Measurements from ENCODE around the gene LRRC25.
"Not testable (repeated sequence)": the region's sequence is repeated elsewhere in the genome, so short reads cannot be mapped to it uniquely, and the experiment has no call there.

Gene LRRC25

DNA sequence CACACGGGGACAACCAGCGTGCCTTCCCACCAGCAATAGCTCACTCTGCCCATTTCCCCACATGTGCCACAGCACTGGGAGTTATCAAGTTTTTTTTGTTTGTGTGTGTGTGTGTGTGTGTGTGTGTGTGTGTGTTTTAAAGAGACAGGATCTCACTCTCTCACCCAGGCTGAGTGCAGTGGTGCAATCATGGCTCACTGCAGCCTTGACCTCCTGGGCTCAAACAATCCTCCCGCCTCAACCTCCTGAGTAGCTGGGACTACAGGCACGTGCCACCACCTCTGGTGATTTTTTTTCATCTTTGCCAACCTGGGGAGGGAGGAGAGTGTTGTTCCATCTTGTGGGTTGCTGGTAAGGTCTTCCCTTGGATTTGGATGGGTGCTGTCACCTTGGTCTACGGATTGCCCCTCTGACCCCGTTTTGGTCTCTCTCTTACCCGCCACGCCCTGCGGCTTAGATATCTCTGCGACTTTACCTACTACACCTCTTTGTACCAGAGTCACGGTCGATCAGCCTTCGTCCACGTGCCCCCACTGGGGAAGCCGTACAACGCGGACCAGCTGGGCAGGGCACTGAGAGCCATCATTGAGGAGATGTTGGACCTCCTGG, 34.4 kb downstream of the LRRC25 start:
- Histone ChIP-seq H3K9me3 (ENCODE audit: control insufficient read depth, low read length) (no peaks in the 10 kb centered on the region), H3K27ac (ENCODE audit: insufficient read depth, low read length, poor library complexity, severe bottlenecking) (no peak overlapping the region), H3K4me1 (ENCODE audit: control insufficient read depth, insufficient read depth, low read length, poor library complexity, severe bottlenecking) (no peaks in the 10 kb centered on the region), H3K36me3 (ENCODE audit: control insufficient read depth, insufficient read depth, low read length) (peaks cover 19% of the 10 kb centered on the region), H3K4me3 (ENCODE audit: insufficient read depth, low read depth, low read length, poor library complexity, severe bottlenecking) (no peak overlapping the region), H3K27me3 (replicated peaks; ENCODE audit: control insufficient read depth, insufficient read depth, low read length, poor library complexity, severe bottlenecking) (no peaks in the 10 kb centered on the region)
- DNase-seq = no peak

DNA sequence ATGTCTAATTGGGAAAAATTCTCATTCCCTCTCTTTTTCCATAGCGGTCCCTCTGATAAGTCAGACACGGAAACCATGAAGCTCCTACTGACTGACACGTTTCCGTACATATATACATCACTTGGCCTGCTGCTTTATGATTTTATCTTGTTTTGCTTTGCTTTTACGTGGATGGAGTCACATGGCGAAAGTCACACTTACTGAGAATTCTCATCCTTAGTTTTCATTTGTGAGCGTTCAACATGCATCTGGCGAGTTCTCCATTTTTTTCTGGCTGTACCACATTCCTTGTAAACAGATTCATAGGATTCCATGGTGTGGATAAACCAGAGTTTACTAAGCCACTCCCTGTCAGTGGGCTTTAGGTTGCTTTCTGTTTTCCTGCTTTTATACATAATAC, 35.8 kb downstream of the LRRC25 start:
- no peaks in the 10 kb centered on the region for H3K4me1 ChIP-seq (ENCODE audit: control insufficient read depth, insufficient read depth, low read length, poor library complexity, severe bottlenecking)
- no peaks in the 10 kb centered on the region for H3K27me3 ChIP-seq (replicated peaks; ENCODE audit: control insufficient read depth, insufficient read depth, low read length, poor library complexity, severe bottlenecking)
- DNase-seq = no peak
- H3K4me3 ChIP-seq (ENCODE audit: insufficient read depth, low read depth, low read length, poor library complexity, severe bottlenecking) = no peak overlapping the region
- no peaks in the 10 kb centered on the region for H3K9me3 ChIP-seq (ENCODE audit: control insufficient read depth, low read length)
- H3K36me3 ChIP-seq (ENCODE audit: control insufficient read depth, insufficient read depth, low read length) = peaks cover 21% of the 10 kb centered on the region
- no peak overlapping the region for H3K27ac ChIP-seq (ENCODE audit: insufficient read depth, low read length, poor library complexity, severe bottlenecking)

DNA sequence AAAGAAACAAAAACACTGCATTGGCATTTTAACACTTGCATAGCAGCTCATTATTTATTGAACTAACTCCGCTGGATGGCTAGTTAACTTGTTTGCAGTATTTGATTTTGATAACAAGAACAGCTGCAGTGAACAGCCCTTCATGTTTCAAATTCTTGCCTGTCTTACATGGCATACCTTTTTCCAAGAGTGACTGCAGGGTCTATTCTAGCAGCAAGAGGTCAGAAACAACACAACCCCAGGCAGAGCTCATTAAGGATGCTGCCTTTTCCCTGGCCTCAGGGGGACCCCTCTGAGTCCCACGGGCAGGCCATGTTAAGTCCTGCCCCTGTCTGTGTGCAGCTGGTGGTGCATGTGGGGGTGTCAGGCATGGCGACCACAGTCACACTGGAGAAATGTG, 40.4 kb downstream of the LRRC25 start:
- Histone ChIP-seq H3K4me1 (ENCODE audit: control insufficient read depth, insufficient read depth, low read length, poor library complexity, severe bottlenecking) (no peaks in the 10 kb centered on the region), H3K4me3 (ENCODE audit: insufficient read depth, low read depth, low read length, poor library complexity, severe bottlenecking) (no peak overlapping the region), H3K27ac (ENCODE audit: insufficient read depth, low read length, poor library complexity, severe bottlenecking) (no peak overlapping the region), H3K36me3 (ENCODE audit: control insufficient read depth, insufficient read depth, low read length) (peaks cover 16% of the 10 kb centered on the region), H3K9me3 (ENCODE audit: control insufficient read depth, low read length) (no peaks in the 10 kb centered on the region), H3K27me3 (replicated peaks; ENCODE audit: control insufficient read depth, insufficient read depth, low read length, poor library complexity, severe bottlenecking) (no peaks in the 10 kb centered on the region)
- DNase-seq = no peak

DNA sequence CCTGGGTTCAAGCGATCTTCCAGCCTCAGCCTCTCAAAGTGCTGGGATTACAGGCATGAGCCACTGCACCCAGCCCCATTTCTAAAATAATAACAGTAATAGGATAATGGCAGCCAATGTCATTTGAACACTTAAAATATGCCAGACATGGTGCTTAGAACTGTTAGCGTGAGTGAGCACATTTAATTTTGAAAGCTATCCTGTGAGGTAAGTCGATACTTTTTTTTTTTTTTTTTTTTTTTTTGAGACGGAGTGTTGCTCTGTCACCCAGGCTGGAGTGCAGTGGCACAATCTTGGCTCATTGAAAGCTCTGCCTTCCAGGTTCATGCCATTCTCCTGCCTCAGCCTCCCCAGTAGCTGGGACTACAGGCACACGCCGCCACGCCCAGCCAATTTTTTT, 42.7 kb downstream of the LRRC25 start:
- H3K36me3 ChIP-seq (ENCODE audit: control insufficient read depth, insufficient read depth, low read length) = not testable (repeated sequence)

GRCh38 chr19:18353378-18354005, 43.9 kb downstream of the LRRC25 start:
- H3K27me3 ChIP-seq (replicated peaks; ENCODE audit: control insufficient read depth, insufficient read depth, low read length, poor library complexity, severe bottlenecking) = no peaks in the 10 kb centered on the region
- no peaks in the 10 kb centered on the region for H3K9me3 ChIP-seq (ENCODE audit: control insufficient read depth, low read length)
- DNase-seq = no peak
- H3K4me3 ChIP-seq (ENCODE audit: insufficient read depth, low read depth, low read length, poor library complexity, severe bottlenecking) = no peak overlapping the region
- no peak overlapping the region for H3K27ac ChIP-seq (ENCODE audit: insufficient read depth, low read length, poor library complexity, severe bottlenecking)
- no peaks in the 10 kb centered on the region for H3K4me1 ChIP-seq (ENCODE audit: control insufficient read depth, insufficient read depth, low read length, poor library complexity, severe bottlenecking)
- peaks cover 12% of the 10 kb centered on the region for H3K36me3 ChIP-seq (ENCODE audit: control insufficient read depth, insufficient read depth, low read length)

More for the DNA sequence above, 42.7 kb downstream of the LRRC25 start:
- H3K4me3 ChIP-seq (ENCODE audit: insufficient read depth, low read depth, low read length, poor library complexity, severe bottlenecking); DNase-seq; H3K4me1 ChIP-seq (ENCODE audit: control insufficient read depth, insufficient read depth, low read length, poor library complexity, severe bottlenecking); H3K27ac ChIP-seq (ENCODE audit: insufficient read depth, low read length, poor library complexity, severe bottlenecking); H3K9me3 ChIP-seq (ENCODE audit: control insufficient read depth, low read length); H3K27me3 ChIP-seq (replicated peaks; ENCODE audit: control insufficient read depth, insufficient read depth, low read length, poor library complexity, severe bottlenecking): not testable (repeated sequence)

GRCh38 chr19:18351544-18351943, 45.9 kb downstream of the LRRC25 start:
- H3K4me3 ChIP-seq (ENCODE audit: insufficient read depth, low read depth, low read length, poor library complexity, severe bottlenecking) = no peak overlapping the region
- peaks cover 9% of the 10 kb centered on the region for H3K36me3 ChIP-seq (ENCODE audit: control insufficient read depth, insufficient read depth, low read length)
- H3K27ac ChIP-seq (ENCODE audit: insufficient read depth, low read length, poor library complexity, severe bottlenecking) = no peak overlapping the region
- no peaks in the 10 kb centered on the region for H3K9me3 ChIP-seq (ENCODE audit: control insufficient read depth, low read length)
- no peak for DNase-seq
- no peaks in the 10 kb centered on the region for H3K27me3 ChIP-seq (replicated peaks; ENCODE audit: control insufficient read depth, insufficient read depth, low read length, poor library complexity, severe bottlenecking)
- H3K4me1 ChIP-seq (ENCODE audit: control insufficient read depth, insufficient read depth, low read length, poor library complexity, severe bottlenecking) = no peaks in the 10 kb centered on the region

DNA sequence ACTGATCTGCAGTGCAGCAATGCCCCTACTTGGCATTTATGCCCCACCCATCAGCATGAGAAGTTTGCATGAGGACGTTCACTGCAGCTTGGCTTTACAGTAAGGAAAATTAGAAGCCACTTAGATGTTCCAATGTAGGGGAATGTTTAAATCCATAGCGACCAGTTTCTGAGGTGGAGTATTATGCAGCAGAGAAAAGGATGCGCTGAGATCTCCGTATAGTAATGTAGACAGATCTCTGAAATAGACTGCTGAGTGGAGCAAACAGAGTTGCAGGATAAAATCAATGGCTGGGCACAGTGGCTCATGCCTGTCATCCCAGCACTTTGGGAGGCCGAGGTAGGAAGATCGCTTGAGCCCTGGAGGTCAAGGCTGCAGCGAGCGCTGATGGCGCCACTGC, 46.9 kb downstream of the LRRC25 start:
- Histone ChIP-seq H3K27me3 (replicated peaks; ENCODE audit: control insufficient read depth, insufficient read depth, low read length, poor library complexity, severe bottlenecking) (no peaks in the 10 kb centered on the region), H3K36me3 (ENCODE audit: control insufficient read depth, insufficient read depth, low read length) (peaks cover 4% of the 10 kb centered on the region), H3K27ac (ENCODE audit: insufficient read depth, low read length, poor library complexity, severe bottlenecking) (no peak overlapping the region), H3K9me3 (ENCODE audit: control insufficient read depth, low read length) (no peaks in the 10 kb centered on the region), H3K4me1 (ENCODE audit: control insufficient read depth, insufficient read depth, low read length, poor library complexity, severe bottlenecking) (no peaks in the 10 kb centered on the region), H3K4me3 (ENCODE audit: insufficient read depth, low read depth, low read length, poor library complexity, severe bottlenecking) (no peak overlapping the region)
- no peak for DNase-seq

DNA sequence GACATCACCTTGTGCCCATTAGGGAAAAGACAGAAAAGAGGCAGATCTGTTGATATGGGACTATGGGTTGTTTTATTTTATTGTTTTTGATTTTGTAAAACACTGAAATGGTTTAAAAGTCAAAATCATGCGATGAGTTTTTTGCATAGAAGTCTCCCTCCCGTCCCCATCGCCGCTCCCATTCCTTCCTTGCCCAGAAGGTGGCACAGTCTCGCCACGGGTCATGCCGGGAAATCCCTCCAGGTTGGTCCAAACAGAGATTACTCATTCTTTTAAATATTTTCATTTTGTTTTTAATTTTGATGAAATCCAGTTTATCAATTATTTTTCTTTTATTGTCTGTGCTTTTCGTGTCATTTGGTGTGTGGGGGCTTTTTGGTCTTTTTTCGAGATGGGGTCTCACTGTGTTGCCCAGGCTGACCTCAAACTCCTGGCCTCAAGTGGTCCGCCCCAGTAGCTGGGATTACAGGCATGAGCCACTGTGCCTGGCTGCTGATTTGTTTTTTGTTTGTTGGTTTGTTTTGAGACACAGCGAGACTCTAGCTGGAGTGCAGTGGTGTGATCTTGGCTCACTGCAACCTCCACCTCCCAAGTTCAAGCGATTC, 47.8 kb downstream of the LRRC25 start:
- no peaks in the 10 kb centered on the region for H3K4me1 ChIP-seq (ENCODE audit: control insufficient read depth, insufficient read depth, low read length, poor library complexity, severe bottlenecking)
- no peak for DNase-seq
- H3K36me3 ChIP-seq (ENCODE audit: control insufficient read depth, insufficient read depth, low read length) = peaks cover 4% of the 10 kb centered on the region
- no peaks in the 10 kb centered on the region for H3K27me3 ChIP-seq (replicated peaks; ENCODE audit: control insufficient read depth, insufficient read depth, low read length, poor library complexity, severe bottlenecking)
- H3K4me3 ChIP-seq (ENCODE audit: insufficient read depth, low read depth, low read length, poor library complexity, severe bottlenecking) = no peak overlapping the region
- H3K27ac ChIP-seq (ENCODE audit: insufficient read depth, low read length, poor library complexity, severe bottlenecking) = no peak overlapping the region
- H3K9me3 ChIP-seq (ENCODE audit: control insufficient read depth, low read length) = no peaks in the 10 kb centered on the region

DNA sequence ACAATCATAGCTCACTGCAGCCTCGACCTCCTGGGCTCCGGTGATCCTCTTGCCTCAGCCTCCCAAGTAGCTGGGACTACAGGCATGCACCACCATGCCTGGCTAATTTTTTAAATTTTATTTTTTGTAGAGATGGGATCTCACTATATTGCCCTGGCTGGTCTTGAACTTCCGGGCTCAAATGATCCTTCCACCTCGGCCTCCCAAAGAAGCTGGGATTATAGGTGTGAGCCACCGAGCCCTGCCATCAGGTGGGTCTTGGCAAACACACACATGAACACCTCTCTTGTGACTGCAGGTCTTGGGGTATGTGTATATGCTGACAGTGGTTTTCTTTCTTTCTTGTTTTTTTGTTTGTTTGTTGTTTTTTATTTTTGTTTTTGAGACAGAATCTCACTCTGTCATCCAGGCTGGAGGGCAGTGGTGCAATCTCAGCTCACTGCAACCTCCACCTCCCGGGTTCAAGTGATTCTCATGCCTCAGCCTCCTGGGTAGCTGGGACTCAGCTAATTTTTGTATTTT, 48.5 kb downstream of the LRRC25 start:
- H3K27ac ChIP-seq (ENCODE audit: insufficient read depth, low read length, poor library complexity, severe bottlenecking) = not testable (repeated sequence)

GRCh38 chr19:18348171-18348570, 49.3 kb downstream of the LRRC25 start:
- Histone ChIP-seq H3K4me1 (ENCODE audit: control insufficient read depth, insufficient read depth, low read length, poor library complexity, severe bottlenecking) (no peaks in the 10 kb centered on the region), H3K4me3 (ENCODE audit: insufficient read depth, low read depth, low read length, poor library complexity, severe bottlenecking) (no peak overlapping the region), H3K27ac (ENCODE audit: insufficient read depth, low read length, poor library complexity, severe bottlenecking) (no peak overlapping the region), H3K36me3 (ENCODE audit: control insufficient read depth, insufficient read depth, low read length) (peaks cover 10% of the 10 kb centered on the region), H3K9me3 (ENCODE audit: control insufficient read depth, low read length) (no peaks in the 10 kb centered on the region), H3K27me3 (replicated peaks; ENCODE audit: control insufficient read depth, insufficient read depth, low read length, poor library complexity, severe bottlenecking) (no peaks in the 10 kb centered on the region)
- no peak for DNase-seq

More for the DNA sequence above, 48.5 kb downstream of the LRRC25 start:
- H3K9me3 ChIP-seq (ENCODE audit: control insufficient read depth, low read length); H3K4me3 ChIP-seq (ENCODE audit: insufficient read depth, low read depth, low read length, poor library complexity, severe bottlenecking); H3K27me3 ChIP-seq (replicated peaks; ENCODE audit: control insufficient read depth, insufficient read depth, low read length, poor library complexity, severe bottlenecking); H3K36me3 ChIP-seq (ENCODE audit: control insufficient read depth, insufficient read depth, low read length); H3K4me1 ChIP-seq (ENCODE audit: control insufficient read depth, insufficient read depth, low read length, poor library complexity, severe bottlenecking); DNase-seq: not testable (repeated sequence)
